GM12878 (cell line): ENCODE data around the gene GDA. TPM values are rescaled to one million over a fixed set of nuclear protein-coding genes. Genes with fewer than 3 reads are reported as not detected.

Source experiments
- ATF2 ChIP-seq: IDR thresholded peaks from 2 replicates; pipeline ENCODE4 v1.6.1; 2012; ENCODE audit warnings: low read length, inconsistent platforms
- CTCF ChIP-seq, 3 experiments: IDR thresholded peaks in 2 of 3; conservative IDR thresholded peaks in 1 of 3; 2 replicates each; pipeline ENCODE4 v1.5.1; 2011; ENCODE audit warnings: low read depth in 3 of 3, low read length in 3 of 3, mild to moderate bottlenecking in 3 of 3, control low read depth in 2 of 3, moderate library complexity in 2 of 3, inconsistent platforms in 1 of 3, mixed read lengths in 1 of 3; ENCODE audit not compliant: control insufficient read depth in 2 of 3, insufficient read depth in 1 of 3; ENCODE audit errors: extremely low read depth in 1 of 3
- EED ChIP-seq: sonication (generic); IDR thresholded peaks from 2 replicates; pipeline ENCODE4 v1.6.1; 2016; ENCODE audit warnings: antibody characterized with exemption, low read depth
- IRF5 ChIP-seq: fragments of 450-650 bp; IDR thresholded peaks from 2 replicates; pipeline ENCODE4 v1.6.1; 2017; ENCODE audit warnings: borderline replicate concordance
- MTA3 ChIP-seq: IDR thresholded peaks from 2 replicates; pipeline ENCODE4 v1.6.1; 2012; ENCODE audit warnings: low read length, inconsistent platforms, borderline replicate concordance
- NFXL1 ChIP-seq: fragments of 450-650 bp; IDR thresholded peaks from 2 replicates; pipeline ENCODE4 v1.6.1; 2017; ENCODE audit warnings: antibody characterized with exemption, mild to moderate bottlenecking, borderline replicate concordance
- NRF1 ChIP-seq: conservative IDR thresholded peaks from 2 replicates; pipeline ENCODE4 v1.6.1; 2011; ENCODE audit warnings: mild to moderate bottlenecking, low read depth, low read length, improper control_type of control experiment
- PML ChIP-seq: IDR thresholded peaks from 2 replicates; pipeline ENCODE4 v1.6.1; 2012; ENCODE audit warnings: low read length, inconsistent platforms
- RFX5 ChIP-seq: IDR thresholded peaks from 2 replicates; pipeline ENCODE4 v1.6.1; 2011; ENCODE audit warnings: low read depth, low read length, improper control_type of control experiment
- SMC3 ChIP-seq: IDR thresholded peaks from 2 replicates; pipeline ENCODE4 v1.6.1; 2011; ENCODE audit warnings: low read length, improper control_type of control experiment, borderline replicate concordance
- SREBF2 ChIP-seq: IDR thresholded peaks from 2 replicates; pipeline ENCODE4 v1.6.1; 2012; ENCODE audit warnings: mild to moderate bottlenecking, low read length
- SRF ChIP-seq, 2 experiments: IDR thresholded peaks; 2 replicates each; pipeline ENCODE4 v1.6.1; 2011; ENCODE audit warnings: low read depth in 2 of 2, low read length in 2 of 2, mild to moderate bottlenecking in 1 of 2, moderate library complexity in 1 of 2
- polyA plus RNA-seq, 11 experiments: library from polyadenylated mRNA; depleted of rRNA in 4 of 11; unstranded in 6 of 11; stranded (reverse) in 5 of 11; fragments of >200 nt; fragmentation: Nextera tagmentation in 4 of 11; fragmentation: Illumina TruSeq in 1 of 11; extraction: Ambion mirVana in 4 of 11; extraction: Trizol in 1 of 11; gene quantifications; 1 replicate in 1 of 11; 2 replicates in 10 of 11; pipeline versions ENCODE4 v1.2.1 to v1.2.3, GENCODE V29; 2011 to 2016; ENCODE audit warnings: inconsistent platforms in 2 of 11, missing spikeins in 2 of 11, low read depth in 1 of 11
- total RNA-seq, 4 experiments: library from RNA; depleted of rRNA in 3 of 4; stranded (reverse); fragments of >200 nt in 3 of 4; fragmentation: Illumina TruSeq in 1 of 4; extraction: Trizol in 1 of 4; gene quantifications; 2 replicates each; pipeline versions ENCODE4 v1.2.1 to v1.2.3, GENCODE V29; 2013 to 2021

GDA gene
- total and polyA plus RNA-seq, 10 of the 15 experiments (the other 5 are each of a cell fraction or from before 2014, with no cell fraction given) = 0.19 to 17.9 (median 0.48) TPM; not detected in 2

GRCh38 chr9:72280913-72281500 is 131.8 kb downstream of the GDA start (continued):
- no peak for TF ChIP-seq IRF5
- TF ChIP-seq SREBF2 = no peak
- TF ChIP-seq SMC3 = peak; percentile 91
- TF ChIP-seq ATF2 = no peak
- no peak for TF ChIP-seq NFXL1
- no peak for TF ChIP-seq SRF (IDR thresholded peaks at IDR 0.05; ENCODE audit: low read depth in 2 of 2, low read length in 2 of 2)
- no peak for TF ChIP-seq PML
- TF ChIP-seq MTA3 = no peak
- no peak for TF ChIP-seq RFX5
- TF ChIP-seq NRF1 = no peak
- TF ChIP-seq EED = no peak
- TF ChIP-seq CTCF (IDR thresholded peaks at IDR 0.05 in 2 of 3, conservative IDR thresholded peaks at IDR 0.05 in 1 of 3; ENCODE audit: control insufficient read depth in 2 of 3, extremely low read depth in 1 of 3, insufficient read depth in 1 of 3, low read depth in 3 of 3, low read length in 3 of 3) = peak; percentile 91 to 99 (median 95); a peak in 5 of 6 replicates
- TF ChIP-seq, all 136 proteins: peak for 8
